Gastroesophageal sphincter (tissue), 3 donors: ENCODE measurements around the gene TTC39C.
"Not testable (repeated sequence)": the region's sequence is repeated elsewhere in the genome, so short reads cannot be mapped to it uniquely, and the experiment has no call there.

ENCODE experiments used
- POLR2A ChIP-seq, 2 donors: fragments of 450-650 bp; IDR thresholded peaks; one replicate each; pipeline ENCODE4 v1.6.1; 2017; ENCODE audit warnings: antibody characterized with exemption in 2 of 2, mild to moderate bottlenecking in 2 of 2, moderate library complexity in 1 of 2
- TF ChIP-seq, protein P1 (sequence below), 4 experiments: fragments of 200-600 bp in 2 of 4; fragments of 450-650 bp in 2 of 4; sonication (generic) in 1 of 4; IDR thresholded peaks; one replicate each; pipeline ENCODE4 v1.5.1; 2017 to 2019; ENCODE audit warnings: antibody characterized with exemption in 4 of 4, mild to moderate bottlenecking in 2 of 4, moderate library complexity in 2 of 4

GRCh38 chr18:24074757-24075156, 60.2 kb downstream of the TTC39C start:
- TF ChIP-seq, protein P1, sequence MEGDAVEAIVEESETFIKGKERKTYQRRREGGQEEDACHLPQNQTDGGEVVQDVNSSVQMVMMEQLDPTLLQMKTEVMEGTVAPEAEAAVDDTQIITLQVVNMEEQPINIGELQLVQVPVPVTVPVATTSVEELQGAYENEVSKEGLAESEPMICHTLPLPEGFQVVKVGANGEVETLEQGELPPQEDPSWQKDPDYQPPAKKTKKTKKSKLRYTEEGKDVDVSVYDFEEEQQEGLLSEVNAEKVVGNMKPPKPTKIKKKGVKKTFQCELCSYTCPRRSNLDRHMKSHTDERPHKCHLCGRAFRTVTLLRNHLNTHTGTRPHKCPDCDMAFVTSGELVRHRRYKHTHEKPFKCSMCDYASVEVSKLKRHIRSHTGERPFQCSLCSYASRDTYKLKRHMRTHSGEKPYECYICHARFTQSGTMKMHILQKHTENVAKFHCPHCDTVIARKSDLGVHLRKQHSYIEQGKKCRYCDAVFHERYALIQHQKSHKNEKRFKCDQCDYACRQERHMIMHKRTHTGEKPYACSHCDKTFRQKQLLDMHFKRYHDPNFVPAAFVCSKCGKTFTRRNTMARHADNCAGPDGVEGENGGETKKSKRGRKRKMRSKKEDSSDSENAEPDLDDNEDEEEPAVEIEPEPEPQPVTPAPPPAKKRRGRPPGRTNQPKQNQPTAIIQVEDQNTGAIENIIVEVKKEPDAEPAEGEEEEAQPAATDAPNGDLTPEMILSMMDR (IDR thresholded peaks at IDR 0.05), result not testable (repeated sequence)
- not testable (repeated sequence) for TF ChIP-seq POLR2A (IDR thresholded peaks at IDR 0.05)
